Head of caudate nucleus (tissue), 42 donors: Measurements from ENCODE around the gene PRDM5.
"Not testable (repeated sequence)": the region's sequence is repeated elsewhere in the genome, so short reads cannot be mapped to it uniquely, and the experiment has no call there.

ENCODE experiments used
- DNase-seq, 42 donors: peaks; one replicate each; pipeline versions ENCODE4 v3.0.0 to v3.0.0-alpha.2; 2020 to 2021; ENCODE audit warnings: mixed read lengths in 7 of 42
- intact Hi-C: fragments of 100-400 bp; cut with DNase I; formaldehyde crosslinking; loops from one replicate; pipeline ENCODE4 v1.15.0; 2022

PRDM5 gene

GRCh38 chr4:120775431-120775830, 147.1 kb downstream of the PRDM5 start:
- intact Hi-C loops, result no loop called here
- no peak for DNase-seq

GRCh38 chr4:120773641-120774040, 148.9 kb downstream of the PRDM5 start:
- no peak for DNase-seq
- intact Hi-C loops, result no loop called here

GRCh38 chr4:120771907-120772306, 150.6 kb downstream of the PRDM5 start:
- DNase-seq, result no peak
- intact Hi-C loops, result no loop called here

GRCh38 chr4:120770897-120771296, 151.6 kb downstream of the PRDM5 start:
- intact Hi-C loops, result no loop called here
- no peak for DNase-seq

GRCh38 chr4:120769227-120769626, 153.3 kb downstream of the PRDM5 start:
- intact Hi-C loops, result no loop called here
- no peak for DNase-seq

- no peak for DNase-seq
- intact Hi-C loops, result no loop called here
Observed at GRCh38 chr4:120765260-120765680, 157.3 kb downstream of the PRDM5 start.

- intact Hi-C loops, result no loop called here
- DNase-seq, result no peak
Observed at GRCh38 chr4:120763650-120764049, 158.9 kb downstream of the PRDM5 start.

- intact Hi-C loops, result no loop called here
Observed at GRCh38 chr4:120761070-120761469, 161.5 kb downstream of the PRDM5 start.

GRCh38 chr4:120760047-120760446, 162.5 kb downstream of the PRDM5 start:
- DNase-seq, result no peak
- intact Hi-C loops, result no loop called here

More at GRCh38 chr4:120761070-120761469, 161.5 kb downstream of the PRDM5 start:
- no peak for DNase-seq

GRCh38 chr4:120755864-120756263, 166.7 kb downstream of the PRDM5 start:
- DNase-seq, result no peak
- intact Hi-C loops, result no loop called here

- intact Hi-C loops, result no loop called here
- no peak for DNase-seq
Observed at GRCh38 chr4:120754590-120754989, 167.9 kb downstream of the PRDM5 start.

GRCh38 chr4:120753854-120754253, 168.7 kb downstream of the PRDM5 start:
- intact Hi-C loops, result no loop called here
- DNase-seq, result no peak

GRCh38 chr4:120750152-120750525, 172.4 kb downstream of the PRDM5 start:
- intact Hi-C loops, result no loop called here
- no peak for DNase-seq

GRCh38 chr4:120749445-120750151, 172.9 kb downstream of the PRDM5 start:
- DNase-seq, result no peak
- intact Hi-C loops, result no loop called here

- DNase-seq, intact Hi-C loops: not testable (repeated sequence)
Observed at GRCh38 chr4:120741636-120742035, 180.9 kb downstream of the PRDM5 start.

GRCh38 chr4:120736312-120736711, 186.2 kb downstream of the PRDM5 start:
- DNase-seq, result no peak
- intact Hi-C loops, result no loop called here

- intact Hi-C loops, result no loop called here
Observed at GRCh38 chr4:120733968-120734367, 188.6 kb downstream of the PRDM5 start.

GRCh38 chr4:120733054-120733453, 189.5 kb downstream of the PRDM5 start:
- intact Hi-C loops, result no loop called here
- no peak for DNase-seq

More at GRCh38 chr4:120733968-120734367, 188.6 kb downstream of the PRDM5 start:
- no peak for DNase-seq

GRCh38 chr4:120731561-120731960, 191.0 kb downstream of the PRDM5 start:
- intact Hi-C loops, result no loop called here
- no peak for DNase-seq

GRCh38 chr4:120730777-120731320, 191.7 kb downstream of the PRDM5 start:
- intact Hi-C loops, result no loop called here
- no peak for DNase-seq
